Stimulated activated CD4-positive, alpha-beta T cell treated with anti-CD3 and anti-CD28 coated beads, Interleukin-1b, Interleukin-23, amount 100 ng/mL, for 4 hours (primary cell): ENCODE data around the gene GEMIN7.

Experiments
- DNase-seq, 2 donors: peaks; one replicate each; pipeline ENCODE4 v3.0.0-alpha.2; 2020; ENCODE audit warnings: low read depth in 2 of 2

The GEMIN7 gene

DNA sequence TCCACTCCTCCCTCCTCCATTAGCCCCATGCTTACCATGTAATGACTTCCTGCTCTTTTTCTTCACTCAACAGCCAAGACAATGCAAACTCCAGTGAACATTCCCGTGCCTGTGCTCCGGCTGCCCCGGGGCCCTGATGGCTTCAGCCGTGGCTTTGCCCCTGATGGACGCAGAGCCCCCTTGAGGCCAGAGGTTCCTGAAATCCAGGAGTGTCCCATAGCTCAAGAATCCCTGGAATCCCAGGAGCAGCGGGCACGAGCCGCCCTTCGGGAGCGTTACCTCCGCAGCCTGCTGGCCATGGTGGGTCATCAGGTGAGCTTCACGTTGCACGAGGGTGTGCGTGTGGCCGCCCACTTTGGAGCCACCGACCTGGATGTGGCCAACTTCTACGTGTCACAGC is 11.0 kb downstream of the GEMIN7 start:
- DNase-seq = no peak

DNA sequence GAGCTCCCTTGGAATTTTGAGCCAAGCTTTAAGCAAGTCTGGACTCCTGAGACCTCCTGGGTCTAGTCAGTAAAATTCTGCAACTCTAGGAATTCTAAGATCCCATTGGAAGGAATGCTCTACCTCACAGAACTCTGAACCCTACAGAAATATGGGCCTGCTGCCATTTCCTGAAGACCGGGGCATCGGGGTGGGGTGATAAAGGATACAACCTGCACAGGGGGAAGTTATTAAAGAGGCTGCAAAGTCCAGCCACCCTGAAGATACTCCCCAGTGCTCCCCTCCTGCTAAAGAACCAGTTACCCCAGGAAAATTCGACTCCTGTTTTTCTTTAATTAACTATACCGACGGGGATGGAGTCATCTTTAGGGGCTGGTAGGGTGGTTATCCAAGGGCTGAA is 11.5 kb downstream of the GEMIN7 start:
- DNase-seq = no peak

DNA sequence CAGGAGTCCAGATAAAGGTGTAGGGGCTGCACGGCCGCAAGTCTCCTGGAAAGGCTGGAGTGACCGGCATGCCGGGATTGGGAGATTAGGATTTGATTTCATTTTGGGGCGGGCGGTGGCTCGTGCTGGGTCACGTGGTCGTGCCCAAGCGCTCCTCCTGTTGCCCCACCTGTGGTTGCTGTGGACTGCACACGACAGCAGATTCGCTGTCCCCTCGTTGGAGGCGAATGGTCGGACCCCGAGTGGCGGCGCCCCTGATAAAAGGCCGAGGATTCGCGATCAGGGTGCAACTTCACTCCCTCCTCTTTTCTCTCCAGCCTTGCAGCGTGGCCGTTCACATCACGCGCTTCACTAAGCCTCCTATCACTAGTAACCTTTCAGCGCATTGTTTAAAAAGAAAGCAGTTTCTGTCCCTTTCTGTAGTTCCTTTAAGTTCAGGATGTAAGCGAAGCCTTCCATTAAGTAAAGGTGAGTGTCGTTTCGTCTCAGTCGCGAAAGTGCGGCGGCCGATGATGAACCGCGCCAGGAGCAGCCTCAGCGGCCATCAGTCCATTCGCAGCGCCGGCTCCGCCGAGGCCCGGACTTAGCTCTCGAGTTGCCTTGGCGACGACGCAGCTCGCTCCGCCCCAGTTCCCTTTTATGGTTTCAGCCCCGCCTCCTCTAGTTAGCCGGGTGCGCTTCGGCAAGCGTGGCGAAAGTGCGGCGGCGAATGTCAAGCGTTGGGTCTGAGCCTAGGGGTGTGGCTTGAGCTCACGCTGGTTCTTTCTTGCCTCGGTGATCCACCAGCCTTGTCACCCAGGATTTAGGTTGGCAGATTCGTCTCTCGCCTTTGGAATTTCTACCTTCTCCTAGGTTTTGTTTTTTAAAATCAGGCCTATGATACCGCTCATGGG is 12.2 kb downstream of the GEMIN7 start:
- DNase-seq = peak; percentile 96 to 97

DNA sequence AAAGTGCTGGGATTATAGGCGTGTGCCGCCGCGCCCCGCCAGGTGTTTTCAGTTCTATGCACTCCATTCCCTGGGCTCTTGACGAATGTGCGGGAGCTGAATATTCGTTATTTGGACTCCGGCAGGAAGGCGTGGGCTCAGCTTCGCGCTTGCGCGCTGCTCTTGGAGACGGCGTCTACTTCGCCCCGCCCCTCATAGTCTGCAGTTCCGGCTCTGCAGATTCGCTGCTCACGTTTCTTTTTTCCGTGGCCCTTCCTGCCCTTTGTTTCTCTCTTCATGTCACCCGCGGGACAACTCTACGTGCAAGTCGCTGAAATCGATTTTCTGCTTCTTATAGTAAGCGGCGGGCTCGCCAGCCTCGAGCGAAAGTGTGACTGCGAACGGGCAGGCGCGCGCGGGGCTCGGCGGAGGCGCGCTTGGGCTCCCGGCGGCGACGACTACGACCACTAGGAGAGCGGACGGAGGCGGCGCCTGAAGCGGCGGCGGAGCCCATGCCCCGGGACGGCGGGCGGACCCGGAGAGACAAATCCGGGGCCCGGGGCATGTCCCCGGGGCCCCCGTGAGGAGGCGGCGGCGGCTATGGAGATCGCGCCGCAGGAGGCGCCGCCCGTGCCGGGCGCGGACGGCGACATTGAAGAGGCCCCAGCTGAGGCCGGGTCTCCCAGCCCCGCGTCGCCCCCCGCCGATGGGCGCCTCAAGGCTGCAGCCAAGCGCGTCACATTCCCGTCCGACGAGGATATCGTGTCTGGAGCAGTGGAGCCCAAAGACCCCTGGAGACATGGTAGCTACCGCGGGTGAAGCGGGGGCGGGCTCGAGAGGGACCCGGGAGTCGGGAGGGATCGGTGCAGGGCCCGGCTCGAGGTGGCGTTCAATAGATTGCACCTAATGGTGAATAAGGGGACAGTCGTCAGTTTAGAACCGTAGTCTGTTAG is 14.0 kb downstream of the GEMIN7 start, which contains the start of gene PPP1R37:
TSS of gene PPP1R37 (plus strand) at position 433 of the 932 bp plus-strand sequence. CDS start at position 580, 147 bp downstream.
- peak; percentile 85 to 90 for DNase-seq

DNA sequence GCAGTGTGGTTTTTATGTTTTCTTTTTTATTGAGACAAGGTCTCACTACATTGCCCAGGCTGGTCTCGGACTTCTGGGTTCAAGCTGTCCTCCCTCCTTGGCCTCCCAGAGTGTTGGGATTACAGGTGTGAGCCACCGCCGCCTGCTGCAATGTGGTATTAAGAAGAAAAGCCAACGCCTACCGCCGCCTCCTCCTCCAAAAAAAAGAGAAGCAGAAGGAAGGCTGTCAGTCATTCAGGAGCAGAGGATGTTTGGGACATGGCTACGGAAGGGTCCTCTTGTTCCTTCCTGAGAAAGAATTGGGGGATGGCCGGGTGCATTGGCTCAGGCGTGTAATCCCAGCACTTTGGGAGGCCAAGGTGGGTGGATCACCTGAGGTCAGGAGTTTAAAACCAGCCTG is 15.1 kb downstream of the GEMIN7 start:
- DNase-seq = no peak

DNA sequence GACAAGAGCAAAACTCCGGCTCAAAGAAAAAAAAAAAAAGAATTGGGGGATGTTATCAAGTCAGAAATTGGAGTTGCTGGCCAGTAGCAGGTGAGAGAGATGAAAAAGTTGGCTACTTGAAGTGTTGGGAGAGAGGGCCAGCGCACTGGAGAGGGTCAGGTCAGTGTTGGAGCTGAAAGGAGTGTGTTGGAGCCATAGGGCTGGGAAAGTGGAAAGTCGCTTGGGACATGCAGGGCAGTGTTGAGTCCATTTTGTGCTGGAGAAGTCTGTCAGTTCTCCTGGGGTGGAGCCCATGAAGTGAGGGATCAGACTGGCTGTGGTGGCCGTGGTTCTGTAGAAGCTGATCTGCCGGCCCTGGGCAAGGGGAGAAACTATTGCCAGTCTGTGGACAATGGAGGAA is 15.6 kb downstream of the GEMIN7 start:
- no peak for DNase-seq

DNA sequence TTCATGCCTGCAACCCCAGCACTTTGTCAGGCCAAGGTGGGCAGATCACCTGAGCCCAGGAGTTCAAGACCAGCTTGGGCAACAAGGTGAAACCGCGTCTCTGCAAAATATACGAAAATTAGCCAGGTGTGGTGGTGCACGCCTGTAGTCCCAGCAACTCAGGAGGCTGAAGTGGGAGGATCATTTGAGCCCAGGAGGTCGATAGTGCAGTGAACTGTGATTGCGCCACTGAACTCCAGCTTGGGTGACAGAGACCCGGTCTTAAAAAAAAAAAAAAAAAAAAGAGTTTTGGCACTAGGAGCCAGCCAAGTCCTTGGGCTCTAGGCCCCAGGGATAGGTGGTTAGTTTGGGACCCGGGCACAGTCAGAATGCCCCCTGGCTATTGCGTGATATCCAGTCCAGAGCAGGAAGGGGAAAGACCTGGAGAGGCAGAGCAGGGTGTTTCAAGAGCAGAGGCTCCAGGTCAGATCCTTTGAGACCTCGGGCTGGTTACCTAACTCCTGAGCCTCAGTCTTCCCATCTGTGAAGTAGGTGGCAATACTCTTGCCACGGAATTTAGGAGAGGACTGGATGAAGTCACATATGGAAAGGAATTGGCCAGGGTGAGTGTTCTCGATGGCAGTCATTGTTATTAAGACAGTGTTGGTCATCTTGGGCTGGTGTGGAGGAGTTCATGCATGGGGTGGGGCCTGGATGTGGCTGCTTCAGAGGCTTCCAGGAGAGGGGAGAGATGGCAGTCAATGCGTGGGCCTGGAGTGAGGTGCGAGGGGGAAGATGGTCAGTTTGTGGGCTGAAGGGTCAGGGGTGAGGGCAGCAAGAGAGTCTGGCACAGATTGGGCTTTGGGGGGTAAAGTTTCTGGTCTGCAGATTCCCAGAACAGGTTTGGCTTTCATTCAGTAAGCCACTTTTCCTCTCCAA is 16.7 kb downstream of the GEMIN7 start:
- no peak for DNase-seq

DNA sequence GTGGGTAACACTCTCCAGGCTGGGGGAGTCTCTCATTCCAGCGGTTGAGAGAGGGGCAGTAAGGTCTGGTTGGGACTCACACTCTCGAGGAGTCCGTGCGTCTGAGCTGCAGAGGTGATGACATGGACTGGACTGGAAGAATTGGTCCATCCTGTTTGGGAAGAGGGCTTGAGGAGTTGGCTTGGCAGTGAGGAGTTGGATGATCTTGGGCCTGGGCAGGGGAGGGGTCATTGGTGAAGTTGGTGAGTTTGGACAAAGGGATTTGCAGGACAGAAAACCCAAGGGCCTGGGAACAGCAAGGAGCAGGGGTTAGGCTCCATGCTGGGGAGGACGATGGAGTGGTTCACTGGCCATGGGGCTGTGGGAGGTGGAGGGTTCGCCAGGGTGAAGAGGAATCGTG is 17.6 kb downstream of the GEMIN7 start:
- no peak for DNase-seq

DNA sequence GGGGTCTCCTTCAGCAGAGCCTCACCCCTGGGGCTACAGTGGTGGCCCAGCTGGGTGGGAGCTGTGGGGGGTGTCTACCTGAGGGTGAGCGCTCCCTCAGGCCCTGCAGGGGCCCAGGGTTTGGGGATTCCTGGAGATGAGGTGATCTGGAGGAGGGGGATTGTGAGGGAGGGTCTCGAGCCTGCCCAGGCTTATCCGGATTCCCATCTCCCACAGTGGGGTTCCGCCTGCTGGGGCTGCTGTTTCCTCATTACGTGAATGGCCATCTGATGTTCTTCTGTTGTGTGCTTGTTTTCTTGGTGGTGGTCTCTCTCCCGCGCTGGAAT is 18.4 kb downstream of the GEMIN7 start:
- DNase-seq = no peak

DNA sequence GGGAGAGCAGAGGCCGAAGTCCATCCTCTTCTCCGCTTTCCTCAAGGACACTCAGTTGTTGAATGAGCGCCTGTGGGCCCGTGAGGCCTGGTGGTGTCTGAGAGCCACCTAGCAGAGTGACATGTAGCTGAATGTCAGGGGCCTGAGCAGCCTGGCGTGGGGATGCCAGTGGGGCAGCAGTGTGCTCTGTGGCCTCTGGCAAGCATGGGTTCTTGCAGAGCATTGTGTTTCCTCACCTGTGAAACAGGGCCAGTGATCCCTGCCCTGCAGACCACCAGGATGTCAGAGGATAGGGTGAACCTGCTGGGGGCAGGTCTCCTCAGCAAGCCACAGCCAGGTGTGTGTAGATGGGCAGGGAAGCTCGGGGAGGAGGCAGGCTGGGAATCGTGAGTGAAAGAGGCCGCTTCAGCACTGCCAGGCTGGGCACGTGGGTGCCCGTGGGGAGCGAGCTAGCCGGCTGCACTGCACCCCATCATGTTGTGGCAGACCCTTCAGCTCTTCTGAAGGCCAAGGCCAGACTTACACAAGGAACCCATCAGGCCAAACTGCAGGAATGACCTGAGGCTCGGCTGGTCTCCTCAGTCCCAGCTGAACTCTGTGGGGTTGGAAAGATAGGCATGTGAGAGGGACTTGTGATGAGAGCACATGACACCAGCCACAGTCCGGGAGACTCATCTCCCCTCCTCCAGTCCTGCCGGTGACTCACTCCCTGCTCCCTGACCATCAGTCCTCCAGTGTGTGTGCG is 18.9 kb downstream of the GEMIN7 start:
- no peak for DNase-seq

DNA sequence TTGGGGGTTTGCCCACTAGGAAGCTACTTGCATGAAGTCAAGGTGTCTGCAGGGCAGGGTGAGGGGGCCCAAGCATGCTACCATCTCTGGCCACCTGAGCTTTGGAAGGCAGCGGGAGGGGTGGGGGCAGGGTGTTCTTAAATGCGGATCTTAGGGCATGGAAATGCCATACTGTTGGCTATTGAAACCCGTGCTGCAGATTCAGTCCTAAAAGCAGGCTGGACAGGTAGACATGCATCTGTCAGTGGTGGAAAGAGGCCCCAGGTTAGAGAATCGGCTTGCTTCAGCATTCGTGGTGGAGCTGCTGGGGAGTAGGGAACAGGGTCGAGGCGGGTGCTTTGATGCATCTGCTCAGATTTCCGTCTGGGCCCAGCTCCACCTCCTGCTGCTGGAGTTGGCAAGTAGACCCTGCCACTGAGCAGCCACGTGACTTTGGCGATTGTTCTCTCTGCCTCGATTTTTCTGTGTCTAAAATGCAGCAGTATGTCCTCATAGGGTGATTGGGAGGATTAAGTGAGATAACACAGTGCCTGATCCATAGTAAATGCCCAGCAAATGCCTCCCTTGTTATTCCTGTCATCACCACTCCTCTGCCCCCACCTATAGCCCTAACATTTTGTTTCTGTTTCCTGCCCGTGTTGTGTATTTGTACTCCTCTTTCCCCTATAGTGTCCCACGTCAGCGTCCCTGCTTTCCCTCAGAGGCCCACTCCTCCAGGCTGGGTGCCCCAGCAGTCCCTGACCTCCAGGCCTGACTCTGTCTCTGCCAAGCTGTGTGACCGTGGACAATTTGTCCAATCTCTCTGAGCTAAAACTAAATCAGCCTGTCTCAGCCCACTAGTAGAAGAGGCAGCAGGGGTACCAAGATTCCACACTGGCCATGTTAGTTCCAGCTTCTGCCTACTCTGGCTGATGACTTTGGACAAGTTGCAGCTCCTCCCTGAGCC is 19.7 kb downstream of the GEMIN7 start:
- DNase-seq = no peak

DNA sequence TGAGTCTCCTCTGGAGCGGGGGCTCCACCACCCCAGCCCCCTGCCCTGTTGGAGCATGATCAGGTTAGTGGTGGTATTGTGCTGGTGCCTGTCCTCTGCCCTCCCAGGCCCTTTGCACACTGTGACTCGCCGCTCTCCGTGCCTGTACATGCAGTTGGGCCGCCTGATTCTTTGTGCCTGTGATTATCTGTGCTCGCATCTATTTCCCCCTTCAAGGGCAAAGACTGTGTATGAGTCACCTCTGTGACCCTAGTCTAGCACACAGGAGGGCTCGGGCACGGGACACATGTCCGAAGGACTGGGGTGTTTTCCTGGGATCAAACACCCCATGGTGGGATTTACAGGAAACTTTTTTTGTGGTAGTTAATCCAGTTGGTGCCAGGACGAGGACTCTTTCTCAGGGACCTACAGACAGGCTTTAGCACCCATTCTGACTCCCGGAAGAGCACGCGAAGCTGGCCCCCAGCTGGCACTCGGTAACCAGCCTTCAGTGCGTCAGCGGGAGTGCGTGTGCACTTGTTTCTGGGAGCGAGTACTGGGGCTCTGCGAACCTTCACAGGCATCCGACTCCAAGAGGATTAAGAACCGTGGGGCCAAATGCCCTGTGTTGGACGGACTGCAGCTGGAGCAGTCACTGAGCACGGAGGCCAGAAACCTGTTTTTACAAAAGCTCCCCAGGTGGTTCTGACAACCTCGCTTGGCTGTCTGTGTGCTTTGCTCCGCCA is 20.6 kb downstream of the GEMIN7 start:
- no peak for DNase-seq

DNA sequence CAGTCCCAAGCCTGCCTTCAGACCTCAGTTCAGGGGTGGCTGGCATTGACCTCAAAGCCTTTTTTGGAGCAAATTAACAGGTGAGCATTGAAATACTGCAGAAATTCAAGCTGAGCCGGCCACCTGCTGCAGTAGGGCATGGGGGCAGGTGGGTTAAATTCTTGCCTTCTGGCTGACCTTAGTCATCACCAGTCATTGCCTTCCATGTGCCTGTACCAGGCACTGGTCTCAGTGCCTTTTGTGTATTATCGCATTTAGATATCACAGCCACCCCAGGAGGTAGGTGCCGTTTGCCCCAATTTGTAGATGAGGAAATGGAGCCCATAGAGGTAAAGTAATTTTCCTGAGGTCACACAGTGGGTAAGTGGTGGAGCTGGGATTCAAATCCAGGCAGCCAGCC is 21.1 kb downstream of the GEMIN7 start:
- DNase-seq = no peak

DNA sequence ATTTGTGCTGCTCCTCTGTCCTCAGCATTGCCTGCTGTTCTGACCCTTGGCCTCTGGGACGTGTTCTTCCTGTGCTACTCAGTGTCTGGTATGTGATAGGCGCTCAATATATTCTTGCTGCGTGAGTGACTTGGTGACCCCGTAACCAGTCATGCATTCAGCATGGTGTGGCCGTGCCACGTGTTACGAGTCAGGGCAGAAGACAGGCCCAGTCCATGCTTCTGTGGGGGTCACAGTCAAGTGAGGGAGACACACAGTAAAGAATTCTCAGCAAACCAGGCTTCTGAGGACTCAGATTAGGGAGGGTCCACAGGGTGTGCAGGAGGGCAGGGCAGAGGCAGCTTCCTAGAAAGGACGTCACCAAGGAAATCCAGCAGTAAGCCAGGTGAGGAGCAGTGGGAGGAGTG is 21.8 kb downstream of the GEMIN7 start:
- DNase-seq = no peak

DNA sequence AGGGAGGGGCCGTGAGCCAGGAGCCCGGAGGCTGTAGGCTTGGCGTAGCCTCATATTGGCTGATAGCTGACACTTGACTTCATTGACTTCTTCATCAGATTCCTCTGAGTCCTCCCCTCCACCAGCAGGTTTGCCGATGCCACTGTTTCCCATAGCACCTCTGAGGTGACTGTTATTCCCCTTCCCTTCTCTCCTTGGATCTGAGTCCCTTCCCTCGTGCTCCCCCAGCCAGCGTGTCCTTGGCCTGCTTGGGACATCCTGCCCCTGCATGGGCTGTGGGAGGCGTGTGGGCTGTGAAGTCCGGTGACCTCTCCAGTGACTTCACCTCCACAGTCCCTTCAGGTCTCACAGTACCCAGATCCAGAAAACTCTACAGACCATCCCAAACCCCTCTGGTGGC is 22.7 kb downstream of the GEMIN7 start:
- no peak for DNase-seq

DNA sequence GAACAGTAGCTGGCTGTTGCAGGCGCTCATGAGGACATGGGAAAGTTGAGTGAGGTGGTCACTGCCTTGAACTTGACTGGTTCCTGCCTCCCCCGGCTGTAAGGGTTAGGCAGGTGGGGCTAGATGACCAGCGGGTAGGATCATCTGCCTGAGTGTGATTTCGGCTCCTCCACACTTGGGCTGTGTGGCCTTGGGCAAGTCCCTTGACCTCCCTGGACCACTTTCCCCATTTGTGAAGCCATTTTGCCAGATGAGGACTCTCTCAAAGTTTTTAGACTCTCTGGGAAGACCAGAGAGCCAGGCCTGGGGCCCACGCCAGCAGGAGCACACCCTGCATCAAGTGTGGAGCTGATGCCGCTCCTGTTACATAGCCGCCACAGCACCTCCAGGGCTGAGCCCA is 23.4 kb downstream of the GEMIN7 start:
- no peak for DNase-seq

DNA sequence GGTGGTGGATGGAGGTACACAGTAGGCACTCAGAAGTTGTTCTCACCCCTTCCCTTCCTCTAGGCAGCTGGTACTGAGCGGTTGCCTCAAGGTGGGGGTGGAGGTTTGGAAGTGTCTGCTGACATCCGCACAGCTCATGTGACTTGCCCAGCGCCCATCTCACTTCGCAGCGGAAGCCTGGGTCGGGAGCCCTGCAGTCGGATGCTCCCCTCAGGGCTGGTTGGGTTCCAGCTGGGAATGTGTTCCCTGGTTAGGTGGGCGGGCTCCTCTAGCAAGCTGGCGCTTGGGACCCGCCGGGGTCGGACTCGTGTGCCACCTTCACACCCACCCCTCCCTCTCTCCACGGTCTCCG is 24.1 kb downstream of the GEMIN7 start:
- no peak for DNase-seq

DNA sequence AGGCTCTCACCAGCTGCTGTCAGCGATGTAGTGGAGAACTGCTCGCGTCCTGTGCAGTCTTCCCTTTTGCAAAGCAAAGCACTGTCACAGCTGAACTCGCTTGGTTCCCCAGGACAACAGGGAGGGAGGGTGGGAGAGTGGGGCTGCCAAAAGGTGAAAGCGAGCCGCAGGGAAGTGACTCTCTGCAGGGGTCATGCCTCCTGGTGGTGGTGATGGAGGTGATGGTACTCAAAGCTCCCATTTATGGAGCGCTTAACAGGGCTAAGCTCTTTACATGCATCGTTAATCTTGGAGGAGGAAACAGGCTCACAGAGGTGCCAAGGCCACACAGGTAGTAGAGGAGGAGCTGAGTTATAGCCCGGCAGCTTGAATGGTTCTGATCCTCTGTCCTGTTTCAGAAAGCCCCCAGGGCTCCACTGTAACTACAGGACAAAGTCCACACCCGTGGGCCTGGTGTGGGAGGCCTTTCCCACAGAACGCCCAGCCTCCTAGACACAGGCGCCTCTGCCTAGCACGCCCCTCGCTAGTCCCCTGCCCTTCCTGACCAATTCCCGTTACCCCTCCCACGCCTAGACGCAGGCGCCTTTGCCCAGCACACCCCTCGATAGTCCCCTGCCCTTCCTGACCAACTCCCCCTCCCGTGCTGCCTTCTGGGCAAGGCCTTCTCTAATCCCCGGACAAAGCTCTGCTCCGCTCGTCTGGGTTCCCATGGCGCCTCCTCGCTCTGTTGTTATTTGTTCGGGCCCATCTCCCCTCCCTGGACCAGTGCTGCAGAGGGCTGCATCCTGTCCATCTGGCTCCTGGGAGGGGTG is 24.7 kb downstream of the GEMIN7 start:
- DNase-seq = no peak
